Stimulated activated naive B cell treated with anti-CD40 and anti-IgM and Interleukin-4, amounts not matched to agents 10 μg/mL and 1 μg/mL and 100 μg/mL, for 72 hours (primary cell): ENCODE data around the gene SGMS1.

Source experiments
- ATAC-seq, 2 donors: fragments of 150-1000 bp; cut with Tn5 transposase; replicated peaks; 2 replicates each; pipeline ENCODE4 v1.10.0; 2021; ENCODE audit warnings: moderate library complexity in 1 of 2
- DNase-seq: peaks from one replicate; pipeline ENCODE4 v3.0.0; 2021
- H3K27ac Mint-ChIP-seq: one replicate; pipeline ENCODE4 v1.8.0; 2022; ENCODE audit warnings: mild to moderate bottlenecking, mixed read lengths
- H3K27me3 Mint-ChIP-seq, 2 donors: one replicate each; pipeline ENCODE4 v1.8.0; 2022; ENCODE audit warnings: mixed read lengths in 2 of 2
- H3K36me3 Mint-ChIP-seq, 2 donors: one replicate each; pipeline ENCODE4 v1.8.0; 2022; ENCODE audit warnings: mixed read lengths in 2 of 2, mild to moderate bottlenecking in 1 of 2
- H3K4me1 Mint-ChIP-seq, 2 donors: one replicate each; pipeline ENCODE4 v1.8.0; 2022; ENCODE audit warnings: mixed read lengths in 2 of 2, mild to moderate bottlenecking in 1 of 2
- H3K4me3 Mint-ChIP-seq, 2 donors: one replicate each; pipeline ENCODE4 v1.8.0; 2022; ENCODE audit warnings: mild to moderate bottlenecking in 2 of 2, mixed read lengths in 2 of 2, moderate library complexity in 1 of 2
- H3K9me3 Mint-ChIP-seq, 2 donors: one replicate each; pipeline ENCODE4 v1.8.0; 2022; ENCODE audit warnings: mixed read lengths in 2 of 2, mild to moderate bottlenecking in 1 of 2

Gene SGMS1

DNA sequence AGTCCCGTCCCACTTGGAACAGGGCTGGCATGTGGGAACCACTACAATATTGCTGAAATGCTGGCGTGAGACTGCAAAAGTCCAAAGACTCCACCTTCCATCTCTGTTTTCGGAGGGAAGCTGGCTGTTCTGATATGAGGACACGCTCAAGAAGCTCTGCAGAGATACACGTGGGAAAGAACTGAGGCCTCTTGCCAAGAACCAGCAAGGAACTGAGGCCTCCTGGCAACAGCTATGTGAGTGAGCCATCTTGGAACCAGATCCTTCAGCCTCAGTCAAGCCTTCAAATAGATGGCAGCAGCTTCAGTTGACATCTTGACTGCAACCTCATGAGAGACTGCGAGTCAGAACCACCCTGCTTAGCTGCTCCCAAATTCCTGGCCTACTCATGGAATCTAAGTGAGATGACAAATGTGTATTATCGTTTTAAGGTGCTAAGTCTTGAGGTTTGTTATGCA lies 30.8 kb downstream of the SGMS1 start:
- ATAC-seq (no peak), DNase-seq (no peak)
- H3K9me3 Mint-ChIP-seq = no peaks in the 10 kb centered on the region
- no peaks in the 10 kb centered on the region for H3K27me3 Mint-ChIP-seq
- H3K4me3 Mint-ChIP-seq = no peak overlapping the region
- peaks cover 9% of the 10 kb centered on the region in 2 donors for H3K4me1 Mint-ChIP-seq
- H3K27ac Mint-ChIP-seq = no peak overlapping the region
- H3K36me3 Mint-ChIP-seq = peaks cover 10 to 11% of the 10 kb centered on the region in 2 donors

DNA sequence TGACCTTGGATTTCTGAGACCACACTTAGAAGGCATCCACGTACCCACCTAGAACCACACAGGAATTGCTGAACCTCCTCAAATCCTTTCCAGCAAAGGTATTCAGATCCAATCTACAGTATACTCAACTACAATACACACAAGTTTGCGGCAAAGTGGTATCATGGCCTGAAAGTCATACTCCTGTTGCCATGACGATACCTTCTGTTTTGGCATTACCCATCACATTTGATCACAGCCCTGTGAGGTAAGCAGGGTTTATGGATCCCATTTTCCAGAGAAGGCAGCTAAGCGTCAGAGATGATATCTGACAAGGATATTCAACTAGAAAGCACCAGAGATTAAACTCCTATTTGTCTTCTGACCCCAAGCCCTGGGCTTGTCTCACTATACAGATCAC lies 32.8 kb downstream of the SGMS1 start:
- DNase-seq = no peak
- no peak for ATAC-seq
- peaks cover 14 to 18% of the 10 kb centered on the region in 2 donors for H3K4me1 Mint-ChIP-seq
- no peaks in the 10 kb centered on the region for H3K27me3 Mint-ChIP-seq
- H3K4me3 Mint-ChIP-seq = no peak overlapping the region
- H3K36me3 Mint-ChIP-seq = peaks cover 19 to 27% of the 10 kb centered on the region in 2 donors
- peak overlapping the region; percentile 20 for H3K27ac Mint-ChIP-seq
- no peaks in the 10 kb centered on the region for H3K9me3 Mint-ChIP-seq

DNA sequence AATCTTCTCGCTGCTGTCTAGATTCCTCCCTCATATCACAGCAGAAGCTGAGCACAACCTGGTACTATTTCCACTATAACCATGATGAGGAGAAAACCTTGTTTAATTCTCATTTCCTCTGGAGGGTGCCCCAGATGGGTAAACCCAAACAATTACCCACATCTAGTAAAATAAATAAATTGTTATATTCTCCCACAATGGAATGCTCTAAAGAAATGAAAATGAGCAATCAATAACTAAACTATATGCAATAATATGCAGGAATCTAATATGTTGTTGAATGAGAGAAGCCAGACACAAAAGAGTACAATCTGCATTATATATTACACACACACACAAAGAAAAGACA lies 37.0 kb downstream of the SGMS1 start:
- Mint-ChIP-seq H3K4me3 (no peak overlapping the region), H3K9me3 (no peaks in the 10 kb centered on the region), H3K4me1 (peaks cover 10 to 23% of the 10 kb centered on the region in 2 donors), H3K27me3 (no peaks in the 10 kb centered on the region), H3K36me3 (peaks cover 28 to 48% of the 10 kb centered on the region in 2 donors), H3K27ac (no peak overlapping the region)
- DNase-seq (no peak), ATAC-seq (no peak)

DNA sequence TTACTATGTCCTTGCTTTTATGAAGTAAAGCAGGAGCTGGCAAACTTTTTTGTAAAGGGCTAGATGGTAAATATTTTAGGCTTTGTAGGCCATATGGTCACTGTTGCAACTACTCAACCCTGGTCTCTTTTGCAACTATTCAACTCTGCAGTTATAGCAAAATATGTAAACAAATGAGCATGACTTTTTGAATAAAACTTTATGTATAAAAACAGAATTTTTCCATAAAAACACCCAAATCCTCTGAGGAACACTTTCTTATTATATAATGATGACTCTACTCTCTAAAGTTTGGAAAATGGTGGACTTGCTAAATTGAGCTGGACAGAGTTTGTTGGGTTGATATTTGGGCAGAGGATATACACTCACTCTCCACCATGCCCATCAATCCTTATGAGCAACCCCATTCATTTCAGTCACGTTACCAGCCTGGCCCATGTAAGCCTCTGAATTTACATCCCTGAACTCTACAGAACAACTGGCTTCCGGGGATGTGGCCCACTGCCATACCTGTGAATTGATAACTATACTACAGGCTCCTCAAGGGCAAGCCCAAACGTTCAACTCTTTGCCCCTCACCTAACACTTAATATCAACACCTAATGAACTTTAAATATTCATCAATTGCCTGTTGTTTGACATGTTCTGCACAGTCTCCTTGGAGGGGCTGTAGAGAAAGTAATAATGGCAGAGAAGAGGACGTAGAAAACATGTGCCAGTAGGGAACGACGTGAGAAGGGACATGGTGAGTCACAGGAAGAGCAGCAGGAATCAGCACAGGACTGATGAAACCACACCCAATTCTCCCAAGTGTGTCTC lies 37.6 kb downstream of the SGMS1 start:
- H3K27me3 Mint-ChIP-seq = no peaks in the 10 kb centered on the region
- no peak overlapping the region for H3K27ac Mint-ChIP-seq
- H3K4me3 Mint-ChIP-seq = no peak overlapping the region
- H3K4me1 Mint-ChIP-seq = peaks cover 12 to 29% of the 10 kb centered on the region in 2 donors
- no peak for ATAC-seq
- DNase-seq = no peak
- H3K36me3 Mint-ChIP-seq = peaks cover 28 to 48% of the 10 kb centered on the region in 2 donors
- no peaks in the 10 kb centered on the region for H3K9me3 Mint-ChIP-seq

DNA sequence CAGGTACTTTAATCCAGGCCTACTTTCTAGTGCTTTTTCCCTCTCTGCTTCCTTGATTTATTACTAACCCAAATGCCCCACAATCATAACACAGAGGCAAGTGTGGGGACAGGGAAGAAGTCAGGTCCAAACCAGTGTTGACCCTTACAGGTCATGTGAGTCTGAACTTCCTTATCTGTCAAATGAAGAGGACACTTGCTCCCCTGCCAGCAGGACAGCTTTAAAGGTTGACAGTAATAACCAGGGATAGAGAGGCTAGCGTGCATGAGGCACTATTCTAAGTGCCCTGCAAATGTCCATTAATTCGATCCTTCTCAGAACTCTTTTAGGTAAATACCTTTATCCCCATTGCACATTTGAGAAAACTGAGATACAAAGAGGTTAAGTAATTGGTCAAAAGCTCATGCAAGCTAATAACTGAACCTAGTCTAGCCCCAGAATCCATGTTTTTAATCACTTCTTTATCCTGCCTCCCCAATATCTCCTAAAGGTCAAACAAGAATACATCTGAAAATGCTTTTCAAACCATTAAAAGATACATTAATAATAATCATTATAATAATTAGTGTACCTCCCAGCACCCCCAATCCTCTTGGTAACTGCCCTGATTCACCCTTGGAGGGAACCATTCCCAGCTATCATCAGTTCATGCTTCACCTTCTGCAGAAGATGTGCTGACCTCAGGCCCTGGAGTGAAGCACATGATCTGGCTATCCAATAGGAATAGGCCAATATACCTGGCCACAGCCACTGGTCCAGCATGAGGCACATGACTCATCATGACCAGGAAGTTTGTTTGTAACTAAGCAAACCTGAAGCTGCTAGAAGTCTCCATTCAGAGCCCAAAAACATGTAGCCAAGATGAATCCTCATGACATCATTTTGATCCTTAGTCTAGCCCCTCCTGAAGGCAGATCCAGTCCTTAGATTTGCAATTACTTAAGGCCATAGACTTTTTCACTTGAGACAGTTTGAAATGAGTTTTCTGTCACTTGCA lies 40.7 kb downstream of the SGMS1 start:
- Mint-ChIP-seq H3K27ac (no peak overlapping the region), H3K27me3 (no peaks in the 10 kb centered on the region), H3K4me1 (peaks cover 28 to 58% of the 10 kb centered on the region in 2 donors), H3K4me3 (no peak overlapping the region), H3K36me3 (peaks cover 23 to 50% of the 10 kb centered on the region in 2 donors), H3K9me3 (no peaks in the 10 kb centered on the region)
- no peak for DNase-seq
- peak in 1 of 2 donors; percentile 34 for ATAC-seq

DNA sequence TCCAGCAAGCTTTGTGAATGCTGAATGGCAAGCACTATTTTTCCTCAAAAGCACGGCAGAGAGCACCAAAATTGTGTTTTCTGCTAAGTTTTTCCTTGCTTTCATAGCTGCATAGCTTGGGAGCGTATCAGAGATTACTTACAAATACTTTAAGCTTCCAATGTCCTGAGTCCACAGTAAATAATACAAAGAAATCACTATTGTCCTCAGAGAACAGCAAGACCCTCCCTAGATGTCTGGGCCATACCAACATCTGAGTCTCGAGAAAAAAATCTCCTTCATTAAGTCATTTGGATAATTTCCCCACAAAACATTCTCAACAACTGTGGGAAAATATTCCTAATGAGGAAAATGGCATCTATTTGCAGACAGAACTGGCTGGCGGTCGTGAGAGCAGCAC lies 41.7 kb downstream of the SGMS1 start:
- H3K36me3 Mint-ChIP-seq = peaks cover 19 to 41% of the 10 kb centered on the region in 2 donors

DNA sequence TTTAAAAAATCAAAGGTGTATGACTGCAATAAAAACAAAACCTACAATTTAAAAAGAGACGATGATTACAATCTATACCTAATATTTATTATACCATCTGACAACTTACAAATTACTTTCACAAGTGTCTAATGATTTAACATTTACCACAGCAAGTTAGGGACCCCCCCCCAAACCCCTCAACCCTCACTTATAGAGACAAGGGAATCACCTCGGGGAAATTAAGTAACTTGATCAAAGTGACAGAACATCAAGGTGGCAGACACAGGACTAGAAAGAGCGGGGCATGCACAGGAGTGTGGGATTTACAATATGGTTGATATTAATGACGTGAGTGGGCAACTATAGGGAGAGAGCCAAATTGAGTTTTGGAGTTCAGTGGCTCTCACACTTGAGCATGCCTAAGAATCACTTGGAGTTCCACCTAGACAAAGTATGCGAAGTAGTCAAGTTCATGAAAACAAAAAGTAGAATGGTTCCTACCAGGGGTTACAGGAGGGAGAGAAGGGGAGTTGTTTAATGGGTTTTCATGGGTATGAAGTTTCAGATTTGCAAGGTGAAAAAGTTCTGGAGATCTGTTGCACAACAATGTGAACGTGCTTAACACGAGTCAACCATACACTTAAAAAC lies 43.4 kb downstream of the SGMS1 start:
- peaks cover 12 to 34% of the 10 kb centered on the region in 2 donors for H3K36me3 Mint-ChIP-seq
- H3K9me3 Mint-ChIP-seq = no peaks in the 10 kb centered on the region
- DNase-seq = no peak
- no peak overlapping the region for H3K27ac Mint-ChIP-seq
- ATAC-seq = no peak
- no peaks in the 10 kb centered on the region for H3K27me3 Mint-ChIP-seq
- H3K4me1 Mint-ChIP-seq = peaks cover 38 to 74% of the 10 kb centered on the region in 2 donors
- no peak overlapping the region for H3K4me3 Mint-ChIP-seq

More for the DNA sequence above, 41.7 kb downstream of the SGMS1 start:
- H3K4me1 Mint-ChIP-seq = peaks cover 32 to 64% of the 10 kb centered on the region in 2 donors
- no peaks in the 10 kb centered on the region for H3K27me3 Mint-ChIP-seq
- no peak overlapping the region for H3K4me3 Mint-ChIP-seq
- no peak overlapping the region for H3K27ac Mint-ChIP-seq
- ATAC-seq = no peak
- H3K9me3 Mint-ChIP-seq = no peaks in the 10 kb centered on the region
- no peak for DNase-seq

DNA sequence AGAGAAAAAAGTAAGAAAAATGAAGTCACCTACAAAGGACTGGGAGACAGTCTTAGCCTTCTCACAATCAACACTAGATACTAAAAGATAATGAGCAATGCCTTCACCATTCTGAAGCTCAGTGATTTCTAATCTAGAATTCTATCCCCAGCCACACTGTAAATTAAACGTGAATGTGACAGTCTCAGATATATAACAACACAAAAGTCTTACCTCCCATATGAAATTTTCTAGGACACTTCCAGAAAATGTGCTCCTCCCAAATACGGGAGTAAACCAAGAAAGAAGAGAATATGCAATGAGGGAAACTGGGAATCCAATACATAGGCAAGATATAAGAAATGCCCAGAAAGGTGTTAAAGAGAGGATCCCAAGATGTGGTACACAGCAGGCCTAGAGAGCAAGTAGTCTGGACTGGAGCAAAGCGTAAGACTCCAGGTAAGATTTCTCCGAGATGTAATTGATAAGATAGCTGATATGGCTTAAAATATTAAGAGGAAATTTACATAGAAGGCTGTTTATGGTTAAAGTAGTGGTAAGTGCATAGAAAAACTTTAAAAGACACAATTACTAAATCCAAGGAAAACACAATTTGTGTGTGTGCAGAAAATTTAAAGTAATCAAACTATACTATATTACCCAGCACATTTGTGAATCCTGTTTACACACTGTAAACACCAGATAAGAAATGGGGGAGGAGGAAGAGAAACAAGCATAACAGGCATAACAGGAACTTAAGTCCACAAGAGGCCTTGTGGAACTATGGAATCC lies 44.1 kb downstream of the SGMS1 start:
- peaks cover 12 to 33% of the 10 kb centered on the region in 2 donors for H3K36me3 Mint-ChIP-seq
- peaks cover 38 to 74% of the 10 kb centered on the region in 2 donors for H3K4me1 Mint-ChIP-seq
- H3K27ac Mint-ChIP-seq = peak overlapping the region; percentile 15
- H3K9me3 Mint-ChIP-seq = no peaks in the 10 kb centered on the region
- no peak overlapping the region for H3K4me3 Mint-ChIP-seq
- no peaks in the 10 kb centered on the region for H3K27me3 Mint-ChIP-seq
- DNase-seq (no peak), ATAC-seq (no peak)

DNA sequence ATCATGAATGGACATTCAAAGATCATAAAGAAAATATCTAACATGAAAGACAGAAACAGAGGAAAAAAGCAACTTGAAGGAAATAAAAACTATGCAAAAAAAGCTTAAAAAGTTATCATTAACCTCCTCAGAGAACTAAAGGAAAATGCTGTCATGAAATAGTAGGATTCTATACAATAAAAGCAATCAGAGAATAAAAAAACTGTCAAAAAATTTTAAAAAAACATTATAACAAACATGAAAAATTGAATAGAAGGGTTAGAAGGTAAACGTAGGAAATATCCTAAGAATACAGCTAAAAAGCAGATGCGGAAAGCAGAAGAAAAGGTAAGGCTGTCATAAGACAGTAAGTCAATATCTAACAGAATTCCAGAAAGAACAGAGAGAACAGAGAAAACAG lies 44.8 kb downstream of the SGMS1 start:
- no peaks in the 10 kb centered on the region for H3K27me3 Mint-ChIP-seq
- H3K4me3 Mint-ChIP-seq = no peak overlapping the region
- H3K36me3 Mint-ChIP-seq = peaks cover 10 to 31% of the 10 kb centered on the region in 2 donors
- ATAC-seq (no peak), DNase-seq (no peak)
- H3K9me3 Mint-ChIP-seq = no peaks in the 10 kb centered on the region
- H3K27ac Mint-ChIP-seq = no peak overlapping the region
- H3K4me1 Mint-ChIP-seq = peaks cover 43 to 79% of the 10 kb centered on the region in 2 donors

DNA sequence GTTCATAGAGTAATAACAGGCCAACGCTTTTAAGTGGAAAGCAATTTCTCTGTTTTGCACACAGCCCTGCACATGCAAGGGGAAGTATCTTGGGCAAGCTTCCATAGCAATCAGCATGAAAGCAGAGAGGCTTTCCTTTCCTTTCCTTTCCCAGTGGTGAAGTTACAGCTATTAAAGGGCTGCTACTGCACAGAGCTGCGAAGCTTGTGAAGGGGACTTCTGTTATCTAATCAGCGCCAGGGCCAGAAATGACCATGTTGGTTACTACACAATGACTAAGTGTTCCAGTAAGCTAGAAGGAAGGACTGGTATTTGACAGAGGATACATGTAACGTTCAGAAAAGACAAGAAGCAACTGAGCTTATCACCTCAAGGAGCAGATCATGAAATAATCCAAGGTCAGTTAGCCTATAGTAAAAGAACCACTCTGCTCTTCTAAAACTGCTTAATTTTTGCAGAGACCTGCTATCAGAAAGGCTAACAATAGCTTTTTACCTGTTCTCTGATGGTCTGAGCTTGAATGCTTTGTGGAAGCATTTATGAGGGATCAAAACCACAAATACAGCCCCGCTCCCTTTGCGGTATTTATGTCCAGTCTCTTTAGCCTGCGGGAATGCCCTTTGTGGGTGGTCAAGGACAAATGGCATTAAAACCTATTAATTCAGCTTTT lies 45.9 kb downstream of the SGMS1 start:
- DNase-seq = no peak
- no peaks in the 10 kb centered on the region for H3K27me3 Mint-ChIP-seq
- H3K9me3 Mint-ChIP-seq = no peaks in the 10 kb centered on the region
- peaks cover 48 to 85% of the 10 kb centered on the region in 2 donors for H3K4me1 Mint-ChIP-seq
- peaks cover 9 to 25% of the 10 kb centered on the region in 2 donors for H3K36me3 Mint-ChIP-seq
- ATAC-seq = peak; percentile 74 to 78
- H3K4me3 Mint-ChIP-seq = no peak overlapping the region
- no peak overlapping the region for H3K27ac Mint-ChIP-seq

DNA sequence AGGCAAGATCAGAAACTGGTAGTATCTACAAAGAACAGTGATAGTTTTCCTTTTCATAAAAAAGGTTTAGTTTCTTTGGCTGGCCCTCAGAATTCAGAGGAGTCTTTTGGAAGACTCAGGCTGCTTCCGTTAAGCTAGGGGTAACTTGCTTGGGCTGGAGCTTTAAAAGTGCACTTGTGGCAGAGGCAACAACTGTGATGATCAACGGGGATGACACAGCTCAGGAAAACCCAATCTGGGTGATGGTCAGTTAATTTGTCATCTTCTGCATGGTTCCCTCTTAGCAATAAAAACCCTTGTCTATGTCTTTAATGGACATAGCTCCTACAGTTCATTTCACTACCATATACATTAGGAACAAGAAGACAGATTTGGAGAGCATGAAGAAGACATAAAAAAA lies 46.7 kb downstream of the SGMS1 start:
- ATAC-seq (no peak), DNase-seq (no peak)
- Mint-ChIP-seq H3K9me3 (no peaks in the 10 kb centered on the region), H3K36me3 (peaks cover 7 to 20% of the 10 kb centered on the region in 2 donors), H3K27me3 (no peaks in the 10 kb centered on the region), H3K27ac (no peak overlapping the region), H3K4me3 (no peak overlapping the region), H3K4me1 (peaks cover 47 to 91% of the 10 kb centered on the region in 2 donors)

DNA sequence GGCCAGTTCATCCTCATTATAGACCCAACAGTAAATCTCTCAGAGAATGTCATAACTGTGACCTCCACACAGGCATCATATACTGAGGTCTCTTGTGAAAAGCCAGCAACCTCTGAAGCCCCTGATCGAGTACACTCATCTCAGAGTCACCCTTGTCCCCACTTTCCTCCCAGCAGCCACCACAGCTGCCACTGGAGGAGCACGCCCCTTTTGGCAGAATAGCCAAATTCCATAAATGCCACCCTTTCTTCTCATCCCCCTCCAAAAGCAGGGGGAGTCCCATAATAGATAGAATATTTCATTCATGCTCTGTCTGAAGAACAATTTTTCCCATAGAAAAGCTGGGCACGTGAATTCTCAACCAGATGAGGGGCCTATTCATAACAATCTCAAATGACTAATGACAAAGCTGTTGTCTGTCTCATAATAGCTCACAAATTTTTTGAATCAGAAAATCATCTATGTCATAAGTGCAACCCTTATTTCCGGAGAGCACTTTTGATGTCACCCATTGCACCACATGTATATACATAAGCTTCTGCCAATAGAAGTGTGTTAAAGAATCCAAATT lies 47.4 kb downstream of the SGMS1 start:
- DNase-seq = no peak
- H3K27me3 Mint-ChIP-seq = no peaks in the 10 kb centered on the region
- ATAC-seq = no peak
- no peak overlapping the region for H3K4me3 Mint-ChIP-seq
- peaks cover 7 to 20% of the 10 kb centered on the region in 2 donors for H3K36me3 Mint-ChIP-seq
- H3K9me3 Mint-ChIP-seq = no peaks in the 10 kb centered on the region
- peaks cover 46 to 87% of the 10 kb centered on the region in 2 donors for H3K4me1 Mint-ChIP-seq
- no peak overlapping the region for H3K27ac Mint-ChIP-seq
